Tibial artery (tissue), 4 donors: ENCODE measurements around the gene ZNRF3.
A peak's percentile ranks its signal among the peaks of the same experiment; 100 is the strongest.

ENCODE experiments used
- DNase-seq, 2 donors: peaks; one replicate each; pipeline ENCODE4 v3.0.0-alpha.2; 2019
- H3K27ac ChIP-seq, 2 donors: fragments of 200-600 bp; sonication (generic) in 1 of 2; 1 replicate in 1 of 2; 2 replicates in 1 of 2; pipeline ENCODE4 v1.5.1; 2018 to 2019; ENCODE audit warnings: mild to moderate bottlenecking in 1 of 2
- H3K27me3 ChIP-seq, 2 donors: fragments of 200-600 bp; sonication (generic) in 1 of 2; one replicate each; pipeline versions ENCODE4 v1.5.1 to v1.6.0; 2016 to 2019
- H3K36me3 ChIP-seq, 3 donors: fragments of 200-600 bp; sonication (generic) in 2 of 3; one replicate each; pipeline ENCODE4 v1.5.1; 2016 to 2019; ENCODE audit warnings: mild to moderate bottlenecking in 2 of 3
- H3K4me1 ChIP-seq, 4 donors: fragments of 200-600 bp; sonication (generic) in 2 of 4; 1 replicate in 3 of 4; 2 replicates in 1 of 4; pipeline ENCODE4 v1.5.1; 2016 to 2019
- H3K4me3 ChIP-seq, 2 donors: fragments of 200-600 bp; sonication (generic) in 1 of 2; 1 replicate in 1 of 2; 2 replicates in 1 of 2; pipeline ENCODE4 v1.5.1; 2018 to 2019; ENCODE audit warnings: mild to moderate bottlenecking in 2 of 2
- H3K9me3 ChIP-seq, 3 donors: fragments of 200-600 bp; sonication (generic) in 1 of 3; one replicate each; pipeline ENCODE4 v1.5.1; 2016 to 2019
- intact Hi-C: fragments of 100-400 bp; cut with DNase I; formaldehyde crosslinking; loops from one replicate; pipeline ENCODE4 v1.15.0; 2023; ENCODE audit warnings: low total_unique reads
- TF ChIP-seq, protein P1 (sequence below), 2 experiments: fragments of 200-600 bp in 1 of 2; fragments of 450-650 bp in 1 of 2; IDR thresholded peaks; one replicate each; pipeline ENCODE4 v1.5.1; 2017 to 2019; ENCODE audit warnings: antibody characterized with exemption in 2 of 2, mild to moderate bottlenecking in 1 of 2, moderate library complexity in 1 of 2

Gene ZNRF3

GRCh38 chr22:28989035-28989464, 105.7 kb downstream of the ZNRF3 start:
- no peaks in the 10 kb centered on the region for H3K27me3 ChIP-seq
- H3K4me3 ChIP-seq: no peak overlapping the region
- H3K36me3 ChIP-seq: peaks cover 0 to 10% (median 0%) of the 10 kb centered on the region in 3 donors
- TF ChIP-seq, protein P1, sequence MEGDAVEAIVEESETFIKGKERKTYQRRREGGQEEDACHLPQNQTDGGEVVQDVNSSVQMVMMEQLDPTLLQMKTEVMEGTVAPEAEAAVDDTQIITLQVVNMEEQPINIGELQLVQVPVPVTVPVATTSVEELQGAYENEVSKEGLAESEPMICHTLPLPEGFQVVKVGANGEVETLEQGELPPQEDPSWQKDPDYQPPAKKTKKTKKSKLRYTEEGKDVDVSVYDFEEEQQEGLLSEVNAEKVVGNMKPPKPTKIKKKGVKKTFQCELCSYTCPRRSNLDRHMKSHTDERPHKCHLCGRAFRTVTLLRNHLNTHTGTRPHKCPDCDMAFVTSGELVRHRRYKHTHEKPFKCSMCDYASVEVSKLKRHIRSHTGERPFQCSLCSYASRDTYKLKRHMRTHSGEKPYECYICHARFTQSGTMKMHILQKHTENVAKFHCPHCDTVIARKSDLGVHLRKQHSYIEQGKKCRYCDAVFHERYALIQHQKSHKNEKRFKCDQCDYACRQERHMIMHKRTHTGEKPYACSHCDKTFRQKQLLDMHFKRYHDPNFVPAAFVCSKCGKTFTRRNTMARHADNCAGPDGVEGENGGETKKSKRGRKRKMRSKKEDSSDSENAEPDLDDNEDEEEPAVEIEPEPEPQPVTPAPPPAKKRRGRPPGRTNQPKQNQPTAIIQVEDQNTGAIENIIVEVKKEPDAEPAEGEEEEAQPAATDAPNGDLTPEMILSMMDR (IDR thresholded peaks at IDR 0.05): no peak
- peak overlapping the region; percentile 4 to 23 for H3K27ac ChIP-seq
- peaks cover 0 to 44% (median 6%) of the 10 kb centered on the region in 4 donors for H3K4me1 ChIP-seq
- intact Hi-C loops: no loop called here
- H3K9me3 ChIP-seq: no peaks in the 10 kb centered on the region
- no peak for DNase-seq

DNA sequence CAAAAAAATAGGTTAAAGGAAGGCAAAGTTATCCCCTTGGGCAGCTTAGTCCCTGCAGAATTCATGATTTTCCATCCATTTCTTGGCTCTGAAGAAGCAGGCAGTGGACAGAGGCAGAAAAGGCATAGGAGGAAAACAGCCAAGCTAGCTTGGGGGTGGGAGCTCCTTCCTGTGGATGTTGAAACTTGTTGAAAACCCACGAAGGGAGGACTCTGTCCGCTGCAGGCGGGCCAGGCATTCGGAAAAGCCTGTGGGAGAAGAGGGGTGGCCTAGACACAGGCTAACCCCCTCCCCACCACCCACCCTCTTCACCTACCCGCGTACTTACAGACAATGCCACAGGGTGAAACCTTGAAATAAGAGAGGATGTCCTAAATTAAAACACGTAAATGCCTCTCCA, 106.1 kb downstream of the ZNRF3 start:
- Histone ChIP-seq H3K27me3 (no peaks in the 10 kb centered on the region), H3K4me3 (no peak overlapping the region), H3K27ac (peak overlapping the region in 1 of 2 donors; percentile 23), H3K4me1 (peaks cover 0 to 40% (median 6%) of the 10 kb centered on the region in 4 donors), H3K36me3 (peaks cover 0 to 10% (median 0%) of the 10 kb centered on the region in 3 donors), H3K9me3 (no peaks in the 10 kb centered on the region)
- intact Hi-C loops: no loop called here
- TF ChIP-seq, protein P1 (IDR thresholded peaks at IDR 0.05): no peak
- DNase-seq: no peak

- no peak for DNase-seq
- Histone ChIP-seq H3K4me1 (peaks cover 0 to 36% (median 6%) of the 10 kb centered on the region in 4 donors), H3K36me3 (peaks cover 0 to 10% (median 0%) of the 10 kb centered on the region in 3 donors), H3K27me3 (no peaks in the 10 kb centered on the region), H3K9me3 (no peaks in the 10 kb centered on the region), H3K27ac (no peak overlapping the region), H3K4me3 (no peak overlapping the region)
- intact Hi-C loops: no loop called here
- TF ChIP-seq, protein P1 (IDR thresholded peaks at IDR 0.05): no peak
Observed at GRCh38 chr22:28989912-28990311, 106.5 kb downstream of the ZNRF3 start.

- intact Hi-C loops: no loop called here
- no peaks in the 10 kb centered on the region for H3K27me3 ChIP-seq
- H3K9me3 ChIP-seq: no peaks in the 10 kb centered on the region
- DNase-seq: no peak
- H3K4me1 ChIP-seq: peaks cover 0 to 20% (median 0%) of the 10 kb centered on the region in 4 donors
- no peak overlapping the region for H3K4me3 ChIP-seq
- TF ChIP-seq, protein P1 (IDR thresholded peaks at IDR 0.05): no peak
- H3K36me3 ChIP-seq: peaks cover 0 to 6% (median 0%) of the 10 kb centered on the region in 3 donors
- no peak overlapping the region for H3K27ac ChIP-seq
Observed at GRCh38 chr22:28992565-28993356, 109.4 kb downstream of the ZNRF3 start.

GRCh38 chr22:28994522-28994921, 111.2 kb downstream of the ZNRF3 start:
- intact Hi-C loops: no loop called here
- DNase-seq: no peak
- H3K9me3 ChIP-seq: no peaks in the 10 kb centered on the region
- H3K27me3 ChIP-seq: no peaks in the 10 kb centered on the region
- peaks cover 0 to 11% (median 0%) of the 10 kb centered on the region in 4 donors for H3K4me1 ChIP-seq
- TF ChIP-seq, protein P1 (IDR thresholded peaks at IDR 0.05): no peak
- H3K36me3 ChIP-seq: peaks cover 0 to 5% (median 0%) of the 10 kb centered on the region in 3 donors
- no peak overlapping the region for H3K4me3 ChIP-seq
- no peak overlapping the region for H3K27ac ChIP-seq
